Measurements from ENCODE around the gene MSRB3. TPM values are rescaled to one million over a fixed set of nuclear protein-coding genes. Genes with fewer than 3 reads are reported as not detected.

The MSRB3 gene
- total and polyA plus RNA-seq, 2 donors (not counting 1 experiment from before 2014, with no cell fraction given) = not detected

GRCh38 chr12:65432651-65433050 lies 154.2 kb downstream of the MSRB3 start:
- ATAC-seq (ENCODE audit: low read depth) (no peak), DNase-seq (no peak)
- H3K4me1 Mint-ChIP-seq = no peaks in the 10 kb centered on the region
- no CpG with 5 or more reads among the region's 1 CpG for WGBS (ENCODE audit: insufficient coverage)
- Histone ChIP-seq H3K9me3 (ENCODE audit: control extremely low read depth in 1 of 3, control insufficient read depth in 2 of 3, insufficient read depth in 1 of 3, low read length in 2 of 3) (peaks cover 0 to 2% (median 0%) of the 10 kb centered on the region in 3 donors), H3K27ac (ENCODE audit: low read length in 2 of 2) (no peak overlapping the region), H3K36me3 (replicated peaks in 1 of 2; ENCODE audit: control extremely low read depth in 1 of 2, control insufficient read depth in 1 of 2, extremely low read depth in 1 of 2, insufficient read depth in 2 of 2, low read length in 1 of 2) (no peaks in the 10 kb centered on the region), H3K9ac (ENCODE audit: low read length) (no peak overlapping the region), H2AFZ (ENCODE audit: insufficient read depth, low read depth, low read length, poor library complexity, severe bottlenecking) (no peak overlapping the region), H3K79me2 (ENCODE audit: control insufficient read depth, insufficient read depth, low read length) (no peaks in the 10 kb centered on the region), H3K4me3 (ENCODE audit: control extremely low read depth in 1 of 5, extremely low read depth in 1 of 5, insufficient read depth in 1 of 5, low read depth in 2 of 5, low read length in 4 of 5) (no peak overlapping the region), H4K20me1 (ENCODE audit: control insufficient read depth, insufficient read depth, low read length, poor library complexity, severe bottlenecking) (no peaks in the 10 kb centered on the region), H3K27me3 (replicated peaks in 1 of 4; ENCODE audit: control extremely low read depth in 1 of 4, control insufficient read depth in 3 of 4, insufficient read depth in 4 of 4, low read length in 3 of 4) (no peaks in the 10 kb centered on the region), H3K4me1 (ENCODE audit: control insufficient read depth in 2 of 2, insufficient read depth in 2 of 2, low read length in 2 of 2) (no peaks in the 10 kb centered on the region), H3K4me2 (replicated peaks; ENCODE audit: low read depth, low read length, poor library complexity, severe bottlenecking) (no peak overlapping the region)
- no peak overlapping the region for H3K4me3 Mint-ChIP-seq
- ChIA-PET POLR2A (no interaction called here), CTCF (interaction anchor here (0.8 kb wide), 1 partner anchor 14 kb away, joined by 3 read pairs; no protein-coding TSS in a partner anchor)
- TF ChIP-seq CTCF (IDR thresholded peaks at IDR 0.05) = no peak
- no peak for TF ChIP-seq EZH2 (IDR thresholded peaks at IDR 0.05; ENCODE audit: borderline replicate concordance, insufficient read depth, low read depth, low read length, poor library complexity, severe bottlenecking)
- H3K9me3 Mint-ChIP-seq (ENCODE audit: insufficient read depth) = no peaks in the 10 kb centered on the region
- intact Hi-C loops (cut with micrococcal nuclease) = no loop called here
- no peak overlapping the region for H3K27ac Mint-ChIP-seq
- H3K27me3 Mint-ChIP-seq = no peaks in the 10 kb centered on the region

GRCh38 chr12:65434737-65435136 lies 156.3 kb downstream of the MSRB3 start:
- intact Hi-C loops (cut with micrococcal nuclease) = no loop called here
- H3K27me3 Mint-ChIP-seq = no peaks in the 10 kb centered on the region
- ATAC-seq (ENCODE audit: low read depth) (no peak), DNase-seq (no peak)
- Histone ChIP-seq H3K79me2 (ENCODE audit: control insufficient read depth, insufficient read depth, low read length) (no peaks in the 10 kb centered on the region), H3K36me3 (replicated peaks in 1 of 2; ENCODE audit: control extremely low read depth in 1 of 2, control insufficient read depth in 1 of 2, extremely low read depth in 1 of 2, insufficient read depth in 2 of 2, low read length in 1 of 2) (no peaks in the 10 kb centered on the region), H3K27ac (ENCODE audit: low read length in 2 of 2) (no peak overlapping the region), H3K4me2 (replicated peaks; ENCODE audit: low read depth, low read length, poor library complexity, severe bottlenecking) (no peak overlapping the region), H3K27me3 (replicated peaks in 1 of 4; ENCODE audit: control extremely low read depth in 1 of 4, control insufficient read depth in 3 of 4, insufficient read depth in 4 of 4, low read length in 3 of 4) (no peaks in the 10 kb centered on the region), H3K9ac (ENCODE audit: low read length) (no peak overlapping the region), H2AFZ (ENCODE audit: insufficient read depth, low read depth, low read length, poor library complexity, severe bottlenecking) (no peak overlapping the region), H3K4me3 (ENCODE audit: control extremely low read depth in 1 of 5, extremely low read depth in 1 of 5, insufficient read depth in 1 of 5, low read depth in 2 of 5, low read length in 4 of 5) (no peak overlapping the region), H3K4me1 (ENCODE audit: control insufficient read depth in 2 of 2, insufficient read depth in 2 of 2, low read length in 2 of 2) (no peaks in the 10 kb centered on the region), H3K9me3 (ENCODE audit: control extremely low read depth in 1 of 3, control insufficient read depth in 2 of 3, insufficient read depth in 1 of 3, low read length in 2 of 3) (no peaks in the 10 kb centered on the region), H4K20me1 (ENCODE audit: control insufficient read depth, insufficient read depth, low read length, poor library complexity, severe bottlenecking) (no peaks in the 10 kb centered on the region)
- ChIA-PET POLR2A (no interaction called here), CTCF (no interaction called here)
- no peak overlapping the region for H3K4me3 Mint-ChIP-seq
- no peaks in the 10 kb centered on the region for H3K9me3 Mint-ChIP-seq (ENCODE audit: insufficient read depth)
- no peak overlapping the region for H3K27ac Mint-ChIP-seq
- whole genome bisulfite sequencing (ENCODE audit: insufficient coverage) = 96% methylated on average over 3 of the region's 3 CpGs
- no peaks in the 10 kb centered on the region for H3K4me1 Mint-ChIP-seq
- TF ChIP-seq EZH2 (IDR thresholded peaks at IDR 0.05; ENCODE audit: borderline replicate concordance, insufficient read depth, low read depth, low read length, poor library complexity, severe bottlenecking) (no peak), CTCF (IDR thresholded peaks at IDR 0.05) (no peak)

Data from B cell (primary cell).